ENCODE results near the gene DEPDC1.

Gene DEPDC1

GRCh38 chr1:68470388-68470970, 26.4 kb downstream of the DEPDC1 start:
- H3K4me2 ChIP-seq (ENCODE audit: low read length) = no peak overlapping the region
- H3K36me3 ChIP-seq (replicated peaks; ENCODE audit: low read depth, low read length) = peaks cover 3% of the 10 kb centered on the region
- H3K9me3 ChIP-seq (ENCODE audit: insufficient read depth, low read length) = no peaks in the 10 kb centered on the region
- no peak overlapping the region for H3K9ac ChIP-seq (ENCODE audit: low read length)
- H3K27me3 ChIP-seq (ENCODE audit: low read depth, low read length) = no peaks in the 10 kb centered on the region
- no peak overlapping the region for H2AFZ ChIP-seq (ENCODE audit: low read depth, low read length)
- TF ChIP-seq EZH2phosphoT487 (IDR thresholded peaks at IDR 0.05; ENCODE audit: low read depth) = no peak
- TF ChIP-seq CTCF (IDR thresholded peaks at IDR 0.05; ENCODE audit: low read depth, low read length) = peak; percentile 56
- no peak overlapping the region for H3K27ac ChIP-seq (ENCODE audit: low read length)
- H3K79me2 ChIP-seq (ENCODE audit: low read length) = no peaks in the 10 kb centered on the region
- H3K4me1 ChIP-seq (ENCODE audit: low read length) = no peaks in the 10 kb centered on the region
- no peak overlapping the region for H3K4me3 ChIP-seq (ENCODE audit: low read length)
- no peaks in the 10 kb centered on the region for H4K20me1 ChIP-seq (ENCODE audit: insufficient read depth, low read length)

- Histone ChIP-seq H3K4me2 (ENCODE audit: low read length) (no peak overlapping the region), H3K27ac (ENCODE audit: low read length) (no peak overlapping the region), H3K9ac (ENCODE audit: low read length) (no peak overlapping the region)
These were observed 32.0 kb downstream of the DEPDC1 start for GRCh38 chr1:68464891-68465290.

GRCh38 chr1:68460935-68461334, 35.9 kb downstream of the DEPDC1 start:
- H3K27ac ChIP-seq (ENCODE audit: low read length) = no peak overlapping the region
- H3K9me3 ChIP-seq (ENCODE audit: insufficient read depth, low read length) = no peaks in the 10 kb centered on the region
- H3K4me2 ChIP-seq (ENCODE audit: low read length) = no peak overlapping the region
- no peak overlapping the region for H2AFZ ChIP-seq (ENCODE audit: low read depth, low read length)
- no peak overlapping the region for H3K4me3 ChIP-seq (ENCODE audit: low read length)
- no peak overlapping the region for H3K9ac ChIP-seq (ENCODE audit: low read length)
- H3K79me2 ChIP-seq (ENCODE audit: low read length) = no peaks in the 10 kb centered on the region
- TF ChIP-seq CTCF (IDR thresholded peaks at IDR 0.05; ENCODE audit: low read depth, low read length) = no peak
- TF ChIP-seq EZH2phosphoT487 (IDR thresholded peaks at IDR 0.05; ENCODE audit: low read depth) = no peak
- no peaks in the 10 kb centered on the region for H4K20me1 ChIP-seq (ENCODE audit: insufficient read depth, low read length)
- no peaks in the 10 kb centered on the region for H3K36me3 ChIP-seq (replicated peaks; ENCODE audit: low read depth, low read length)
- H3K27me3 ChIP-seq (ENCODE audit: low read depth, low read length) = no peaks in the 10 kb centered on the region
- no peaks in the 10 kb centered on the region for H3K4me1 ChIP-seq (ENCODE audit: low read length)

More at GRCh38 chr1:68464891-68465290, 32.0 kb downstream of the DEPDC1 start:
- no peaks in the 10 kb centered on the region for H3K36me3 ChIP-seq (replicated peaks; ENCODE audit: low read depth, low read length)
- no peak overlapping the region for H2AFZ ChIP-seq (ENCODE audit: low read depth, low read length)
- H3K27me3 ChIP-seq (ENCODE audit: low read depth, low read length) = no peaks in the 10 kb centered on the region
- no peak overlapping the region for H3K4me3 ChIP-seq (ENCODE audit: low read length)
- H3K9me3 ChIP-seq (ENCODE audit: insufficient read depth, low read length) = no peaks in the 10 kb centered on the region
- no peaks in the 10 kb centered on the region for H3K4me1 ChIP-seq (ENCODE audit: low read length)
- no peaks in the 10 kb centered on the region for H4K20me1 ChIP-seq (ENCODE audit: insufficient read depth, low read length)
- H3K79me2 ChIP-seq (ENCODE audit: low read length) = no peaks in the 10 kb centered on the region
- TF ChIP-seq EZH2phosphoT487 (IDR thresholded peaks at IDR 0.05; ENCODE audit: low read depth) (no peak), CTCF (IDR thresholded peaks at IDR 0.05; ENCODE audit: low read depth, low read length) (no peak)

- no peak overlapping the region for H3K4me2 ChIP-seq (ENCODE audit: low read length)
These were observed 37.1 kb downstream of the DEPDC1 start for GRCh38 chr1:68459796-68460195.

More at GRCh38 chr1:68459796-68460195, 37.1 kb downstream of the DEPDC1 start:
- H3K27me3 ChIP-seq (ENCODE audit: low read depth, low read length) = no peaks in the 10 kb centered on the region
- H2AFZ ChIP-seq (ENCODE audit: low read depth, low read length) = no peak overlapping the region
- no peaks in the 10 kb centered on the region for H4K20me1 ChIP-seq (ENCODE audit: insufficient read depth, low read length)
- no peaks in the 10 kb centered on the region for H3K9me3 ChIP-seq (ENCODE audit: insufficient read depth, low read length)
- no peak overlapping the region for H3K4me3 ChIP-seq (ENCODE audit: low read length)
- no peak for TF ChIP-seq CTCF (IDR thresholded peaks at IDR 0.05; ENCODE audit: low read depth, low read length)
- no peak for TF ChIP-seq EZH2phosphoT487 (IDR thresholded peaks at IDR 0.05; ENCODE audit: low read depth)
- H3K79me2 ChIP-seq (ENCODE audit: low read length) = no peaks in the 10 kb centered on the region
- H3K9ac ChIP-seq (ENCODE audit: low read length) = no peak overlapping the region
- H3K36me3 ChIP-seq (replicated peaks; ENCODE audit: low read depth, low read length) = no peaks in the 10 kb centered on the region
- H3K4me1 ChIP-seq (ENCODE audit: low read length) = no peaks in the 10 kb centered on the region
- H3K27ac ChIP-seq (ENCODE audit: low read length) = no peak overlapping the region
